GM19240 (cell line): Measurements from ENCODE around the gene DLG2.
"Not testable (repeated sequence)": the region's sequence is repeated elsewhere in the genome, so short reads cannot be mapped to it uniquely, and the experiment has no call there.

Source experiments
- DNase-seq: peaks from one replicate; pipeline ENCODE4 v3.0.0; 2011; ENCODE audit warnings: low spot score; ENCODE audit not compliant: insufficient read length

The DLG2 gene

GRCh38 chr11:85236211-85236610 lies 390.9 kb downstream of the DLG2 start:
- no peak for DNase-seq

- DNase-seq, result no peak
These were observed 394.6 kb downstream of the DLG2 start for GRCh38 chr11:85232559-85232958.

- DNase-seq, result no peak
These were observed 395.6 kb downstream of the DLG2 start for GRCh38 chr11:85231588-85231987.

- not testable (repeated sequence) for DNase-seq
These were observed 397.4 kb downstream of the DLG2 start for GRCh38 chr11:85229723-85230122.

- no peak for DNase-seq
These were observed 430.2 kb downstream of the DLG2 start for GRCh38 chr11:85196968-85197367.

GRCh38 chr11:85195934-85196333 lies 431.2 kb downstream of the DLG2 start:
- DNase-seq, result no peak

GRCh38 chr11:85187992-85188391 lies 439.2 kb downstream of the DLG2 start:
- no peak for DNase-seq

GRCh38 chr11:85184721-85185120 lies 442.4 kb downstream of the DLG2 start:
- DNase-seq, result no peak

GRCh38 chr11:85182441-85183387 lies 444.4 kb downstream of the DLG2 start:
- DNase-seq, result no peak

- no peak for DNase-seq
These were observed 446.6 kb downstream of the DLG2 start for GRCh38 chr11:85180528-85180927.

- DNase-seq, result no peak
These were observed 455.4 kb downstream of the DLG2 start for GRCh38 chr11:85171648-85172257.

GRCh38 chr11:85170184-85170583 lies 457.0 kb downstream of the DLG2 start:
- no peak for DNase-seq

GRCh38 chr11:85167471-85167870 lies 459.7 kb downstream of the DLG2 start:
- DNase-seq, result no peak

GRCh38 chr11:85167038-85167437 lies 460.1 kb downstream of the DLG2 start:
- no peak for DNase-seq

- no peak for DNase-seq
These were observed 461.3 kb downstream of the DLG2 start for GRCh38 chr11:85165819-85166218.

- no peak for DNase-seq
These were observed 462.4 kb downstream of the DLG2 start for GRCh38 chr11:85164743-85165142.

GRCh38 chr11:85154294-85154693 lies 472.9 kb downstream of the DLG2 start:
- DNase-seq, result no peak

- DNase-seq, result no peak
These were observed 489.5 kb downstream of the DLG2 start for GRCh38 chr11:85137597-85137996.

- no peak for DNase-seq
These were observed 493.5 kb downstream of the DLG2 start for GRCh38 chr11:85133636-85134035.

GRCh38 chr11:85132851-85133585 lies 494.1 kb downstream of the DLG2 start:
- DNase-seq, result no peak

- DNase-seq, result no peak
These were observed 499.8 kb downstream of the DLG2 start for GRCh38 chr11:85127349-85127748.

GRCh38 chr11:85123752-85124231 lies 503.4 kb downstream of the DLG2 start:
- no peak for DNase-seq
